Sigmoid colon (tissue), 4 donors: ENCODE results near the gene PCDHGB5.

Experiments used
- EP300 ChIP-seq, 4 donors: sonication (generic); formaldehyde crosslinking; IDR thresholded peaks; one replicate each; pipeline ENCODE4 v1.6.1; 2017; ENCODE audit warnings: antibody characterized with exemption in 4 of 4
- POLR2AphosphoS5 ChIP-seq, 4 donors: sonication (generic); formaldehyde crosslinking; IDR thresholded peaks; one replicate each; pipeline ENCODE4 v1.6.1; 2017; ENCODE audit warnings: antibody characterized with exemption in 4 of 4
- TF ChIP-seq, protein P1 (sequence below), 4 experiments: fragments of 450-650 bp in 3 of 4; fragments of 200-600 bp in 1 of 4; IDR thresholded peaks; one replicate each; pipeline ENCODE4 v1.5.1; 2016 to 2019; ENCODE audit warnings: antibody characterized with exemption in 4 of 4, mild to moderate bottlenecking in 3 of 4, moderate library complexity in 2 of 4

DNA sequence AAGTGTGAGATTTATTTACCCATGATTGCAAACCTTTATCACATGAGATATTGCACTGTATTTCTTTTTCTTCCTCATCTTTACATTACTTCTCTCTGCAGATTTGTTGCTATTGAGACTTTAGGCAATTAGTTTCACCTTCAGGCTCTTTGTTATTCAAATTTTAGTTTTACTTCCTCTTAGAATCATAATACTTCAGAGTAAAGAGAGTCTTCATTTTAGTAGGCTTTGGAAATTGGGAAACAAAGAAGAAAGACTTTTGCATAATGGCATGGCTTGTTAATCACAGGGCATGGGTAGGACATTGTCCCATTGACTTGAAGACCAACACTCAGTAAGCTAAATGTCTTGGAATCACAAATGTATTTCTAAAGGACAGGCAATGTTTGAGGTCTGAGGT is 35.0 kb upstream of the PCDHGB5 start:
- TF ChIP-seq, protein P1, sequence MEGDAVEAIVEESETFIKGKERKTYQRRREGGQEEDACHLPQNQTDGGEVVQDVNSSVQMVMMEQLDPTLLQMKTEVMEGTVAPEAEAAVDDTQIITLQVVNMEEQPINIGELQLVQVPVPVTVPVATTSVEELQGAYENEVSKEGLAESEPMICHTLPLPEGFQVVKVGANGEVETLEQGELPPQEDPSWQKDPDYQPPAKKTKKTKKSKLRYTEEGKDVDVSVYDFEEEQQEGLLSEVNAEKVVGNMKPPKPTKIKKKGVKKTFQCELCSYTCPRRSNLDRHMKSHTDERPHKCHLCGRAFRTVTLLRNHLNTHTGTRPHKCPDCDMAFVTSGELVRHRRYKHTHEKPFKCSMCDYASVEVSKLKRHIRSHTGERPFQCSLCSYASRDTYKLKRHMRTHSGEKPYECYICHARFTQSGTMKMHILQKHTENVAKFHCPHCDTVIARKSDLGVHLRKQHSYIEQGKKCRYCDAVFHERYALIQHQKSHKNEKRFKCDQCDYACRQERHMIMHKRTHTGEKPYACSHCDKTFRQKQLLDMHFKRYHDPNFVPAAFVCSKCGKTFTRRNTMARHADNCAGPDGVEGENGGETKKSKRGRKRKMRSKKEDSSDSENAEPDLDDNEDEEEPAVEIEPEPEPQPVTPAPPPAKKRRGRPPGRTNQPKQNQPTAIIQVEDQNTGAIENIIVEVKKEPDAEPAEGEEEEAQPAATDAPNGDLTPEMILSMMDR (IDR thresholded peaks at IDR 0.05), result no peak
- TF ChIP-seq EP300 (IDR thresholded peaks at IDR 0.05), result no peak
- no peak for TF ChIP-seq POLR2AphosphoS5 (IDR thresholded peaks at IDR 0.05)
